ENCODE data around the gene MAFG.

GRCh38 chr17:81885869-81886548 lies 41.5 kb downstream of the MAFG start:
- TF ChIP-seq EZH2 (IDR thresholded peaks at IDR 0.05; ENCODE audit: low read length, unreplicated experiment) (no peak), EZH2phosphoT487 (IDR thresholded peaks at IDR 0.05; ENCODE audit: borderline replicate concordance, low read length) (no peak)
- TF ChIP-seq, protein P1, sequence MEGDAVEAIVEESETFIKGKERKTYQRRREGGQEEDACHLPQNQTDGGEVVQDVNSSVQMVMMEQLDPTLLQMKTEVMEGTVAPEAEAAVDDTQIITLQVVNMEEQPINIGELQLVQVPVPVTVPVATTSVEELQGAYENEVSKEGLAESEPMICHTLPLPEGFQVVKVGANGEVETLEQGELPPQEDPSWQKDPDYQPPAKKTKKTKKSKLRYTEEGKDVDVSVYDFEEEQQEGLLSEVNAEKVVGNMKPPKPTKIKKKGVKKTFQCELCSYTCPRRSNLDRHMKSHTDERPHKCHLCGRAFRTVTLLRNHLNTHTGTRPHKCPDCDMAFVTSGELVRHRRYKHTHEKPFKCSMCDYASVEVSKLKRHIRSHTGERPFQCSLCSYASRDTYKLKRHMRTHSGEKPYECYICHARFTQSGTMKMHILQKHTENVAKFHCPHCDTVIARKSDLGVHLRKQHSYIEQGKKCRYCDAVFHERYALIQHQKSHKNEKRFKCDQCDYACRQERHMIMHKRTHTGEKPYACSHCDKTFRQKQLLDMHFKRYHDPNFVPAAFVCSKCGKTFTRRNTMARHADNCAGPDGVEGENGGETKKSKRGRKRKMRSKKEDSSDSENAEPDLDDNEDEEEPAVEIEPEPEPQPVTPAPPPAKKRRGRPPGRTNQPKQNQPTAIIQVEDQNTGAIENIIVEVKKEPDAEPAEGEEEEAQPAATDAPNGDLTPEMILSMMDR (conservative IDR thresholded peaks at IDR 0.05; ENCODE audit: low read depth, low read length), result no peak
